Measurements from ENCODE around the gene GMPPA. TPM values are rescaled to one million over a fixed set of nuclear protein-coding genes. Genes with fewer than 3 reads are reported as not detected.

GMPPA gene
- total and polyA plus RNA-seq, 2 experiments from 2014 or later: 67.8 to 76.5 TPM

- Histone ChIP-seq H3K27ac (no peak overlapping the region), H3K4me1 (ENCODE audit: insufficient read depth) (no peaks in the 10 kb centered on the region), H3K9me2 (replicated peaks; ENCODE audit: insufficient read depth) (no peaks in the 10 kb centered on the region), H3K79me2 (no peaks in the 10 kb centered on the region), H3K4me2 (no peak overlapping the region), H3K36me3 (replicated peaks; ENCODE audit: insufficient read depth, low read depth) (no peaks in the 10 kb centered on the region), H4K20me1 (ENCODE audit: insufficient read depth, poor library complexity, severe bottlenecking) (no peaks in the 10 kb centered on the region), H2AFZ (no peak overlapping the region), H3K9me3 (ENCODE audit: low read depth) (no peaks in the 10 kb centered on the region), H3K4me3 (no peak overlapping the region), H3K27me3 (peaks cover 51% of the 10 kb centered on the region)
- DNase-seq (ENCODE audit: low spot score): no peak
- no peak for TF ChIP-seq EZH2 (IDR thresholded peaks at IDR 0.05; ENCODE audit: borderline replicate concordance)
- TF ChIP-seq EZH2phosphoT487 (IDR thresholded peaks at IDR 0.05; ENCODE audit: low read depth, severe bottlenecking, unreplicated experiment): no peak
- no peak for TF ChIP-seq CTCF (IDR thresholded peaks at IDR 0.05; ENCODE audit: poor library complexity)
- 96% methylated on average over 8 of the region's 10 CpGs for WGBS (ENCODE audit: low lambda C conversion rate, missing lambda C conversion rate)
Observed at GRCh38 chr2:219490600-219491130, 8.0 kb upstream of the GMPPA start.

GRCh38 chr2:219491278-219491963 is 7.3 kb upstream of the GMPPA start:
- Histone ChIP-seq H3K9me3 (ENCODE audit: low read depth) (no peaks in the 10 kb centered on the region), H3K27ac (no peak overlapping the region), H3K4me2 (no peak overlapping the region), H3K79me2 (no peaks in the 10 kb centered on the region), H3K9me2 (replicated peaks; ENCODE audit: insufficient read depth) (no peaks in the 10 kb centered on the region), H4K20me1 (ENCODE audit: insufficient read depth, poor library complexity, severe bottlenecking) (no peaks in the 10 kb centered on the region), H2AFZ (no peak overlapping the region), H3K27me3 (peaks cover 52% of the 10 kb centered on the region), H3K4me1 (ENCODE audit: insufficient read depth) (no peaks in the 10 kb centered on the region), H3K4me3 (no peak overlapping the region), H3K36me3 (replicated peaks; ENCODE audit: insufficient read depth, low read depth) (no peaks in the 10 kb centered on the region)
- DNase-seq (ENCODE audit: low spot score): no peak
- 92% methylated on average over 11 of the region's 14 CpGs for WGBS (ENCODE audit: low lambda C conversion rate, missing lambda C conversion rate)
- TF ChIP-seq EZH2 (IDR thresholded peaks at IDR 0.05; ENCODE audit: borderline replicate concordance) (no peak), EZH2phosphoT487 (IDR thresholded peaks at IDR 0.05; ENCODE audit: low read depth, severe bottlenecking, unreplicated experiment) (no peak), CTCF (IDR thresholded peaks at IDR 0.05; ENCODE audit: poor library complexity) (no peak)

GRCh38 chr2:219492575-219492974 is 6.1 kb upstream of the GMPPA start:
- Histone ChIP-seq H3K79me2 (no peaks in the 10 kb centered on the region), H3K27ac (no peak overlapping the region), H3K9me2 (replicated peaks; ENCODE audit: insufficient read depth) (no peaks in the 10 kb centered on the region), H4K20me1 (ENCODE audit: insufficient read depth, poor library complexity, severe bottlenecking) (no peaks in the 10 kb centered on the region), H3K4me3 (no peak overlapping the region), H3K4me2 (no peak overlapping the region), H2AFZ (no peak overlapping the region), H3K4me1 (ENCODE audit: insufficient read depth) (peaks cover 8% of the 10 kb centered on the region), H3K9me3 (ENCODE audit: low read depth) (no peaks in the 10 kb centered on the region), H3K36me3 (replicated peaks; ENCODE audit: insufficient read depth, low read depth) (no peaks in the 10 kb centered on the region), H3K27me3 (peaks cover 53% of the 10 kb centered on the region)
- 64% methylated on average over 19 of the region's 20 CpGs for WGBS (ENCODE audit: low lambda C conversion rate, missing lambda C conversion rate)
- DNase-seq (ENCODE audit: low spot score): no peak
- no peak for TF ChIP-seq CTCF (IDR thresholded peaks at IDR 0.05; ENCODE audit: poor library complexity)
- TF ChIP-seq EZH2phosphoT487 (IDR thresholded peaks at IDR 0.05; ENCODE audit: low read depth, severe bottlenecking, unreplicated experiment): no peak
- no peak for TF ChIP-seq EZH2 (IDR thresholded peaks at IDR 0.05; ENCODE audit: borderline replicate concordance)
